Measurements from ENCODE around the gene FAHD1.

The FAHD1 gene

DNA sequence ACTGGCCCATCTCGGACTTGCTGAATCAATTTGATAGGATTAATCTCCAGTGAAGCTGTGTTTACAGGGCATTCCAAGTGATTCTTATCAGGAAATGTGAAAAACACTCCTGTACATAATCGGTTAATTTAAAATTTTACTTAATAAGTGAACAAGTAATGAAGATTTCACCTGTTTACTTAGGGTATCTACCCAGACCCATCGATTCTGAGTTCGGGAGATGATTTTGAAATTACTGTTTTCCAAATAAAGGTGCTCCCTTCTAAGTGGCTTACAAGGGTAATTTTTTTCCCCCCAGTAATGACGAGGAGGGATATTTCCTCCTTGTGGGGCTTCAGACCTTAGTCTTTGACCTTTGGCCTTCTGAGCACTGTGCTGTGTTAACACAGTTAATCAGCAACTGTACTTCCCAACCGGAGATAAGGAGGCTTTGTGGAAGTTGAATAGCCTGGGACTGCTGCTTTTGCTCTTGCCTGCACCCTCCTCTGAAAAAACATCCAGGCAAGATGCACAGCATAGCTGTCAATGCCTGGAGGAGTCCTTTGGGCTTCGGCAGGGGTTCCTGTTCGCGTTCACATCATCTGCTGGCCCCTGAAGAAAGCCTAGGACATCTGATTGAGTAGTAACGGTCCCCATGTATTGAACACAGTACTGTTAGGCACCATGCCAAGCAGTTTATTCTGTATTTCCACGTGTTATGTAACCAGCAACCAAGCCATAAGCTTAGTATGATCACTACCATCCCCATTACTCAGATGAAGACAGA, 1.8 kb downstream of the FAHD1 start:
- no peak overlapping the region for H3K14ac ChIP-seq (ENCODE audit: low read length)
- H3K79me1 ChIP-seq (ENCODE audit: low read length): peaks cover 8% of the 10 kb centered on the region
- H3K36me3 ChIP-seq (ENCODE audit: control insufficient read depth in 1 of 2, insufficient read depth in 2 of 2, low read length in 2 of 2): peaks cover 0 to 2% of the 10 kb centered on the region in 2 experiments
- no peak overlapping the region for H2AFZ ChIP-seq (ENCODE audit: insufficient read depth, low read length, poor library complexity)
- no peak overlapping the region for H3K23ac ChIP-seq (ENCODE audit: low read length)
- no peak overlapping the region for H3K18ac ChIP-seq (ENCODE audit: low read length)
- H3K4ac ChIP-seq (ENCODE audit: low read depth, low read length): no peak overlapping the region
- no peak overlapping the region for H4K91ac ChIP-seq (ENCODE audit: low read depth, low read length)
- H3K9ac ChIP-seq (ENCODE audit: low read length): no peak overlapping the region
- H4K12ac ChIP-seq (ENCODE audit: low read depth, low read length): no peak overlapping the region
- no peak for DNase-seq
- H3K27me3 ChIP-seq (ENCODE audit: insufficient read depth, low read length): no peaks in the 10 kb centered on the region
- no peak overlapping the region for H3K4me2 ChIP-seq (ENCODE audit: low read length)
- no peak overlapping the region for H3K27ac ChIP-seq (ENCODE audit: low read depth, low read length)
- WGBS (ENCODE audit: extremely low coverage, insufficient coverage, insufficient read length): no CpG with 5 or more reads among the region's 11 CpGs
- no peak overlapping the region for H3K4me3 ChIP-seq (ENCODE audit: low read depth, low read length)
- H3K4me1 ChIP-seq (ENCODE audit: control insufficient read depth in 1 of 2, insufficient read depth in 2 of 2, low read length in 2 of 2): peaks cover 0 to 5% of the 10 kb centered on the region in 2 experiments
- no peak overlapping the region for H2AK5ac ChIP-seq (ENCODE audit: low read length)
- H3K79me2 ChIP-seq (ENCODE audit: control insufficient read depth, insufficient read depth, low read length, poor library complexity): peaks cover 8% of the 10 kb centered on the region
- no peak overlapping the region for H2BK5ac ChIP-seq (ENCODE audit: low read depth, low read length, poor library complexity)
- no peak overlapping the region for H2BK120ac ChIP-seq (ENCODE audit: insufficient read depth, low read length, poor library complexity)
- H3K9me3 ChIP-seq (ENCODE audit: insufficient read depth, low read depth, low read length): no peaks in the 10 kb centered on the region
- H4K8ac ChIP-seq (ENCODE audit: low read depth, low read length): no peak overlapping the region
- H2BK12ac ChIP-seq (ENCODE audit: low read length): no peak overlapping the region

DNA sequence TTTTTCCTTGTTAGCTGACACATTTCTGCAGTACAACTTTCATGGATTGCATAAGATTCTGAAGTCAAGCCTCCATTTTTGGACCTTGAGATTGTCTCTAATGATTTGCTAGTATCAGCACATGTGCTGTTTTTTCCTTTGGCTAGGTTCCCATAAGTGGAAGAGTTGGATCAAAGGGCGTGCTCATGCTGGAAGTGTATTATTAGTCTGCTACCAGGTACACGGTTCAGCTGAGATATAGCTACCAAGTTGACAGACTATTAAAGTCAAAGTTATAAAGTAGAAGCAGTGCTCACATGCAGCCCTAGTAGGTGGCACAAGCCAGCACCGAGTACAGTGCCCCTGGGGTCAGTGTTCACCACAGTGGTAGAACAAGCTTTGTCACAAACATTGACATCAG, 3.2 kb downstream of the FAHD1 start:
- no peak overlapping the region for H4K8ac ChIP-seq (ENCODE audit: low read depth, low read length)
- no peak overlapping the region for H3K23ac ChIP-seq (ENCODE audit: low read length)
- no peak overlapping the region for H3K4ac ChIP-seq (ENCODE audit: low read depth, low read length)
- H3K18ac ChIP-seq (ENCODE audit: low read length): no peak overlapping the region
- H3K27ac ChIP-seq (ENCODE audit: low read depth, low read length): no peak overlapping the region
- no peak overlapping the region for H2AK5ac ChIP-seq (ENCODE audit: low read length)
- no peak overlapping the region for H3K9ac ChIP-seq (ENCODE audit: low read length)
- H3K36me3 ChIP-seq (ENCODE audit: control insufficient read depth in 1 of 2, insufficient read depth in 2 of 2, low read length in 2 of 2): peaks cover 0 to 2% of the 10 kb centered on the region in 2 experiments
- H3K79me1 ChIP-seq (ENCODE audit: low read length): peaks cover 8% of the 10 kb centered on the region
- no peaks in the 10 kb centered on the region for H3K9me3 ChIP-seq (ENCODE audit: insufficient read depth, low read depth, low read length)
- no peak overlapping the region for H4K12ac ChIP-seq (ENCODE audit: low read depth, low read length)
- no peak overlapping the region for H4K91ac ChIP-seq (ENCODE audit: low read depth, low read length)
- no CpG with 5 or more reads among the region's 3 CpGs for WGBS (ENCODE audit: extremely low coverage, insufficient coverage, insufficient read length)
- no peak overlapping the region for H3K4me2 ChIP-seq (ENCODE audit: low read length)
- H3K79me2 ChIP-seq (ENCODE audit: control insufficient read depth, insufficient read depth, low read length, poor library complexity): peaks cover 8% of the 10 kb centered on the region
- DNase-seq: no peak
- H3K14ac ChIP-seq (ENCODE audit: low read length): no peak overlapping the region
- H2BK120ac ChIP-seq (ENCODE audit: insufficient read depth, low read length, poor library complexity): no peak overlapping the region
- no peak overlapping the region for H2BK12ac ChIP-seq (ENCODE audit: low read length)
- H3K4me3 ChIP-seq (ENCODE audit: low read depth, low read length): no peak overlapping the region
- H2AFZ ChIP-seq (ENCODE audit: insufficient read depth, low read length, poor library complexity): no peak overlapping the region
- H3K27me3 ChIP-seq (ENCODE audit: insufficient read depth, low read length): no peaks in the 10 kb centered on the region
- no peak overlapping the region for H2BK5ac ChIP-seq (ENCODE audit: low read depth, low read length, poor library complexity)
- H3K4me1 ChIP-seq (ENCODE audit: control insufficient read depth in 1 of 2, insufficient read depth in 2 of 2, low read length in 2 of 2): peaks cover 0 to 5% of the 10 kb centered on the region in 2 experiments

DNA sequence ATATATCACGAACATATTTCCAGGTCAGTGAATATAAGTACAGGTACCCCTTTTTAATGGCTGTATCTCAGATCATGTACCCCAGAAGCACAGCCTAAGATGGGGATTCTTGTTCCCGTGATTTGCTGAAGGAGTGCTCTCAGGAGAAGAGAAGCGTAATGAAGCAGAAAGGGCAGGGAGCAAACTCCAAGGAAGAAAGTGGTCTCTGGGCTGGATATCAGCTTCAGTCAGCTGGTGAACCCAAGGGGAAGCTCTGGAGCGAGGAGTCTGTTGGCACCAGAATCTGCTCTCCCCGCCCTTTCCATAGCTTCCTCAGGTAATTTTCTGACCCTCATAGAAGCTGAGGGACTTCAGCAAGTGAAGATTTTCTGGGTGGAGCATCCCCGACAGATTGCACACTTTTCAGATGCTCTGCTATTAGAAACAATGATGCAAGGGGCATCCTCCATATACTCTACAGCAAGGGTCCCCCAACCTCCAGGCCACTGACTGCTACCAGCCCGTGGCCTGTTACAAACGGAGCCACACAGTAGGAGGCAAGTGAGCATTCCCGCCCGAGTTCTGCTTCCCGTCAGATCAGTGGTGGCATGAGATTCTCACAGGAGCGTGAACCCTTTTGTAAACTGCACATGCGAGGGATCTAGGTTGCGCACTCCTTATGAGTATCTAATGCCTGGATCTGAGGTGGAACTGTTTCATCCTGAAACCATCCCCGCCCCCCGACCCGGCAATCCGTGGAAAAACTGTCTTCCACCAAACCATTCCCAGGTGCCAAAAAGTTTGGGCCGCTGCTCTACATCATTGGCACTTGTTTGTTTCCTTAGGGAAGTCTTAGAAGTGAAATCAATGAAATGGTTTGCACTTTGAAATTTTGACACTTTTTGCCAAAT, 4.4 kb downstream of the FAHD1 start:
- Histone ChIP-seq H4K12ac (ENCODE audit: low read depth, low read length) (no peak overlapping the region), H2BK120ac (ENCODE audit: insufficient read depth, low read length, poor library complexity) (no peak overlapping the region), H3K79me2 (ENCODE audit: control insufficient read depth, insufficient read depth, low read length, poor library complexity) (peaks cover 6% of the 10 kb centered on the region), H3K4me3 (ENCODE audit: low read depth, low read length) (no peak overlapping the region), H3K79me1 (ENCODE audit: low read length) (peaks cover 8% of the 10 kb centered on the region), H3K27ac (ENCODE audit: low read depth, low read length) (no peak overlapping the region), H2AK5ac (ENCODE audit: low read length) (no peak overlapping the region), H2BK12ac (ENCODE audit: low read length) (no peak overlapping the region), H4K8ac (ENCODE audit: low read depth, low read length) (no peak overlapping the region), H3K4me2 (ENCODE audit: low read length) (no peak overlapping the region), H3K36me3 (ENCODE audit: control insufficient read depth in 1 of 2, insufficient read depth in 2 of 2, low read length in 2 of 2) (peaks cover 0 to 2% of the 10 kb centered on the region in 2 experiments), H3K27me3 (ENCODE audit: insufficient read depth, low read length) (no peaks in the 10 kb centered on the region), H4K91ac (ENCODE audit: low read depth, low read length) (no peak overlapping the region), H3K9ac (ENCODE audit: low read length) (no peak overlapping the region), H3K4me1 (ENCODE audit: control insufficient read depth in 1 of 2, insufficient read depth in 2 of 2, low read length in 2 of 2) (no peaks in the 10 kb centered on the region), H2AFZ (ENCODE audit: insufficient read depth, low read length, poor library complexity) (no peak overlapping the region), H3K9me3 (ENCODE audit: insufficient read depth, low read depth, low read length) (no peaks in the 10 kb centered on the region), H3K23ac (ENCODE audit: low read length) (no peak overlapping the region), H3K18ac (ENCODE audit: low read length) (no peak overlapping the region), H2BK5ac (ENCODE audit: low read depth, low read length, poor library complexity) (no peak overlapping the region), H3K4ac (ENCODE audit: low read depth, low read length) (no peak overlapping the region), H3K14ac (ENCODE audit: low read length) (no peak overlapping the region)
- DNase-seq: no peak
- no CpG with 5 or more reads among the region's 19 CpGs for WGBS (ENCODE audit: extremely low coverage, insufficient coverage, insufficient read length)

DNA sequence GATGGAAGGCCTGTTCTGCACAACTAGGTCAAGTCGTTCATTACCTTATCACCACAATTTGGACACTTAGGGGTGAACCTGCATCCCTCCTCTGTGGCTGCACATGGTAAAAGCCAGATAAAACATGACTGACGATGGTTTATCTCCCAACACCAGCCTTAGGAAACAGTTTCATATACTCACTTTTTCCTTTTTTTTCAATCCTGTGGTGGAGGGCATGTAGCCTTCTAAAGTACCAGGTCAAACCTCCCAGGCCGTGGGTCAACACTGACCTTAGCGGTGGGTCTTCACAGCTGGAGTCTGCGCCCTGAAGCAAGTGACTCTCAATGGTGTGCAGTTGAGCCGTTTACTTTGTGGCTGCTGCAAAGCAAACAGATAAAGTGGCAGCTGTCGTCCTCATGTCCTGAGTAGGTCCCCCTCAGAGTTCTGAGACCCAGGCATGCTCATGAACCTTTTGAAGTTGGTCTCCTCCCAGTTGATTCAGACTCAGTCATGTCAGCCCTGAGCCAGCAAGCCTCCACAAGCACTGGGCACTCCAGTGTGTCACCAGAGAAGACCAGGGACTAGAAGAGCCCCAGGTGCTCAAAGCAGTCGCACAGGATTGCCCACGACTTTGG, 5.9 kb downstream of the FAHD1 start:
- Histone ChIP-seq H3K14ac (ENCODE audit: low read length) (no peak overlapping the region), H4K12ac (ENCODE audit: low read depth, low read length) (no peak overlapping the region), H3K27me3 (ENCODE audit: insufficient read depth, low read length) (no peaks in the 10 kb centered on the region), H2BK120ac (ENCODE audit: insufficient read depth, low read length, poor library complexity) (no peak overlapping the region), H3K23ac (ENCODE audit: low read length) (no peak overlapping the region), H3K18ac (ENCODE audit: low read length) (no peak overlapping the region), H3K36me3 (ENCODE audit: control insufficient read depth in 1 of 2, insufficient read depth in 2 of 2, low read length in 2 of 2) (peaks cover 0 to 2% of the 10 kb centered on the region in 2 experiments), H2AK5ac (ENCODE audit: low read length) (no peak overlapping the region), H3K27ac (ENCODE audit: low read depth, low read length) (no peak overlapping the region), H2BK12ac (ENCODE audit: low read length) (no peak overlapping the region), H3K4me3 (ENCODE audit: low read depth, low read length) (no peak overlapping the region), H3K79me1 (ENCODE audit: low read length) (no peaks in the 10 kb centered on the region), H2BK5ac (ENCODE audit: low read depth, low read length, poor library complexity) (no peak overlapping the region), H3K4ac (ENCODE audit: low read depth, low read length) (no peak overlapping the region), H3K9me3 (ENCODE audit: insufficient read depth, low read depth, low read length) (no peaks in the 10 kb centered on the region), H3K4me2 (ENCODE audit: low read length) (no peak overlapping the region), H3K79me2 (ENCODE audit: control insufficient read depth, insufficient read depth, low read length, poor library complexity) (no peaks in the 10 kb centered on the region), H4K91ac (ENCODE audit: low read depth, low read length) (no peak overlapping the region), H2AFZ (ENCODE audit: insufficient read depth, low read length, poor library complexity) (no peak overlapping the region), H4K8ac (ENCODE audit: low read depth, low read length) (no peak overlapping the region), H3K9ac (ENCODE audit: low read length) (no peak overlapping the region), H3K4me1 (ENCODE audit: control insufficient read depth in 1 of 2, insufficient read depth in 2 of 2, low read length in 2 of 2) (no peaks in the 10 kb centered on the region)
- WGBS (ENCODE audit: extremely low coverage, insufficient coverage, insufficient read length): no CpG with 5 or more reads among the region's 9 CpGs
- no peak for DNase-seq

All from trophoblast cell (in vitro differentiated cells and primary cell).